GM12878 (cell line): ENCODE results near the gene CHMP4A.

ENCODE experiments used
- CBX3 ChIP-seq: fragments of 200-600 bp; sonication (generic); IDR thresholded peaks from 2 replicates; pipeline ENCODE4 v1.6.1; 2016; ENCODE audit warnings: low read depth, borderline replicate concordance
- FOS ChIP-seq: IDR thresholded peaks from 3 replicates; pipeline ENCODE4 v1.6.1; 2011; ENCODE audit warnings: borderline replicate concordance; ENCODE audit not compliant: insufficient read length; ENCODE audit errors: extremely low read depth
- TF ChIP-seq, protein P1 (sequence below), 3 experiments: IDR thresholded peaks in 2 of 3; conservative IDR thresholded peaks in 1 of 3; 2 replicates each; pipeline ENCODE4 v1.5.1; 2011; ENCODE audit warnings: low read depth in 3 of 3, low read length in 3 of 3, mild to moderate bottlenecking in 3 of 3, control low read depth in 2 of 3, moderate library complexity in 2 of 3, inconsistent platforms in 1 of 3, mixed read lengths in 1 of 3; ENCODE audit not compliant: control insufficient read depth in 2 of 3, insufficient read depth in 1 of 3; ENCODE audit errors: extremely low read depth in 1 of 3
- TF ChIP-seq, protein P2 (sequence below): fragments of 150-350 bp; IDR thresholded peaks from 2 replicates; pipeline ENCODE4 v1.6.1; 2016; ENCODE audit warnings: low read depth, low read length
- TF ChIP-seq, protein P3 (sequence below): fragments of 450-650 bp; IDR thresholded peaks from 2 replicates; pipeline ENCODE4 v1.6.1; 2014; ENCODE audit warnings: mild to moderate bottlenecking
- TF ChIP-seq, protein P4 (sequence below): fragments of 150-350 bp; IDR thresholded peaks from 2 replicates; pipeline ENCODE4 v1.6.1; 2014; ENCODE audit warnings: mild to moderate bottlenecking, low read depth, low read length
- TF ChIP-seq, protein P5 (sequence below): fragments of 450-650 bp; IDR thresholded peaks from 2 replicates; pipeline ENCODE4 v1.6.1; 2017; ENCODE audit warnings: mild to moderate bottlenecking

DNA sequence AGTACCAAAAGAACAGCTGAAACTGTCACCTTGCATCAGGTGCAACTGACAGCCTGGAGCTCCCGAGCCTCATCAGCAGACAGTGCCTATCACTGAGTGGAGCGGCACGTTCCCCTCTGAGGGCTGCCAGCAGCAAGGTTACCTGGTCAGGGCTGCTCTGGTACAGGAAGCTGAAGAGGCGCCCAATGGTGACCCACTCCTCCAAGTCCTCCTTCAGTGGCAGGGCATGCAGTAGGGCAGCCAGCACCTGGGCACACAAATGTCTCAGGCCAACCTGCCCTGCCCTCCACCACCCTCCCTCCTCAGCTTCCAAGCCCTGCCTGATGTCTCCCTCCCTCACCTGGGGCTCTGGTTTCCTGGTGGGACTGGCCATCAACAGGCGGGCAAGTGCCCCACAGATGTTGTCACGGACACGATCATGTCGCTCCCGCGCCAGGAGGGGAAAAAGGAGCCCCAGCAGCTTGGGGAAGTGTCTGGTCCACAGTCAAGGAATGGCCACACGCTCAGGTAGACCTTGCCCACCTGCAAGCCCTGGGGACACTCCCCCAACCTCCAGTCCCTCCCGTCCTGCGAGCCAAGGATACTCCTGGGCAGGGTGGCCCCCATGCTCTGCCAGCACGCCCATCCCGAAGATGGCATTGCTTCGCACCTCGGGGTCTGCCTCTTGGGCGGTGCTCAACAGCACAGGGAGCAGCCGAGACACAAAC lies 31.8 kb downstream of the CHMP4A start:
- TF ChIP-seq, protein P1, sequence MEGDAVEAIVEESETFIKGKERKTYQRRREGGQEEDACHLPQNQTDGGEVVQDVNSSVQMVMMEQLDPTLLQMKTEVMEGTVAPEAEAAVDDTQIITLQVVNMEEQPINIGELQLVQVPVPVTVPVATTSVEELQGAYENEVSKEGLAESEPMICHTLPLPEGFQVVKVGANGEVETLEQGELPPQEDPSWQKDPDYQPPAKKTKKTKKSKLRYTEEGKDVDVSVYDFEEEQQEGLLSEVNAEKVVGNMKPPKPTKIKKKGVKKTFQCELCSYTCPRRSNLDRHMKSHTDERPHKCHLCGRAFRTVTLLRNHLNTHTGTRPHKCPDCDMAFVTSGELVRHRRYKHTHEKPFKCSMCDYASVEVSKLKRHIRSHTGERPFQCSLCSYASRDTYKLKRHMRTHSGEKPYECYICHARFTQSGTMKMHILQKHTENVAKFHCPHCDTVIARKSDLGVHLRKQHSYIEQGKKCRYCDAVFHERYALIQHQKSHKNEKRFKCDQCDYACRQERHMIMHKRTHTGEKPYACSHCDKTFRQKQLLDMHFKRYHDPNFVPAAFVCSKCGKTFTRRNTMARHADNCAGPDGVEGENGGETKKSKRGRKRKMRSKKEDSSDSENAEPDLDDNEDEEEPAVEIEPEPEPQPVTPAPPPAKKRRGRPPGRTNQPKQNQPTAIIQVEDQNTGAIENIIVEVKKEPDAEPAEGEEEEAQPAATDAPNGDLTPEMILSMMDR (IDR thresholded peaks at IDR 0.05 in 2 of 3, conservative IDR thresholded peaks at IDR 0.05 in 1 of 3; ENCODE audit: control insufficient read depth in 2 of 3, extremely low read depth in 1 of 3, insufficient read depth in 1 of 3, low read depth in 3 of 3, low read length in 3 of 3), result no peak
- TF ChIP-seq, protein P2, sequence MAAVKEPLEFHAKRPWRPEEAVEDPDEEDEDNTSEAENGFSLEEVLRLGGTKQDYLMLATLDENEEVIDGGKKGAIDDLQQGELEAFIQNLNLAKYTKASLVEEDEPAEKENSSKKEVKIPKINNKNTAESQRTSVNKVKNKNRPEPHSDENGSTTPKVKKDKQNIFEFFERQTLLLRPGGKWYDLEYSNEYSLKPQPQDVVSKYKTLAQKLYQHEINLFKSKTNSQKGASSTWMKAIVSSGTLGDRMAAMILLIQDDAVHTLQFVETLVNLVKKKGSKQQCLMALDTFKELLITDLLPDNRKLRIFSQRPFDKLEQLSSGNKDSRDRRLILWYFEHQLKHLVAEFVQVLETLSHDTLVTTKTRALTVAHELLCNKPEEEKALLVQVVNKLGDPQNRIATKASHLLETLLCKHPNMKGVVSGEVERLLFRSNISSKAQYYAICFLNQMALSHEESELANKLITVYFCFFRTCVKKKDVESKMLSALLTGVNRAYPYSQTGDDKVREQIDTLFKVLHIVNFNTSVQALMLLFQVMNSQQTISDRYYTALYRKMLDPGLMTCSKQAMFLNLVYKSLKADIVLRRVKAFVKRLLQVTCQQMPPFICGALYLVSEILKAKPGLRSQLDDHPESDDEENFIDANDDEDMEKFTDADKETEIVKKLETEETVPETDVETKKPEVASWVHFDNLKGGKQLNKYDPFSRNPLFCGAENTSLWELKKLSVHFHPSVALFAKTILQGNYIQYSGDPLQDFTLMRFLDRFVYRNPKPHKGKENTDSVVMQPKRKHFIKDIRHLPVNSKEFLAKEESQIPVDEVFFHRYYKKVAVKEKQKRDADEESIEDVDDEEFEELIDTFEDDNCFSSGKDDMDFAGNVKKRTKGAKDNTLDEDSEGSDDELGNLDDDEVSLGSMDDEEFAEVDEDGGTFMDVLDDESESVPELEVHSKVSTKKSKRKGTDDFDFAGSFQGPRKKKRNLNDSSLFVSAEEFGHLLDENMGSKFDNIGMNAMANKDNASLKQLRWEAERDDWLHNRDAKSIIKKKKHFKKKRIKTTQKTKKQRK, result no peak
- TF ChIP-seq CBX3, result no peak
- TF ChIP-seq, protein P3, sequence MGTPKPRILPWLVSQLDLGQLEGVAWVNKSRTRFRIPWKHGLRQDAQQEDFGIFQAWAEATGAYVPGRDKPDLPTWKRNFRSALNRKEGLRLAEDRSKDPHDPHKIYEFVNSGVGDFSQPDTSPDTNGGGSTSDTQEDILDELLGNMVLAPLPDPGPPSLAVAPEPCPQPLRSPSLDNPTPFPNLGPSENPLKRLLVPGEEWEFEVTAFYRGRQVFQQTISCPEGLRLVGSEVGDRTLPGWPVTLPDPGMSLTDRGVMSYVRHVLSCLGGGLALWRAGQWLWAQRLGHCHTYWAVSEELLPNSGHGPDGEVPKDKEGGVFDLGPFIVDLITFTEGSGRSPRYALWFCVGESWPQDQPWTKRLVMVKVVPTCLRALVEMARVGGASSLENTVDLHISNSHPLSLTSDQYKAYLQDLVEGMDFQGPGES, result no peak
- TF ChIP-seq, protein P4, sequence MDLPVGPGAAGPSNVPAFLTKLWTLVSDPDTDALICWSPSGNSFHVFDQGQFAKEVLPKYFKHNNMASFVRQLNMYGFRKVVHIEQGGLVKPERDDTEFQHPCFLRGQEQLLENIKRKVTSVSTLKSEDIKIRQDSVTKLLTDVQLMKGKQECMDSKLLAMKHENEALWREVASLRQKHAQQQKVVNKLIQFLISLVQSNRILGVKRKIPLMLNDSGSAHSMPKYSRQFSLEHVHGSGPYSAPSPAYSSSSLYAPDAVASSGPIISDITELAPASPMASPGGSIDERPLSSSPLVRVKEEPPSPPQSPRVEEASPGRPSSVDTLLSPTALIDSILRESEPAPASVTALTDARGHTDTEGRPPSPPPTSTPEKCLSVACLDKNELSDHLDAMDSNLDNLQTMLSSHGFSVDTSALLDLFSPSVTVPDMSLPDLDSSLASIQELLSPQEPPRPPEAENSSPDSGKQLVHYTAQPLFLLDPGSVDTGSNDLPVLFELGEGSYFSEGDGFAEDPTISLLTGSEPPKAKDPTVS, result no peak
- TF ChIP-seq, protein P5, sequence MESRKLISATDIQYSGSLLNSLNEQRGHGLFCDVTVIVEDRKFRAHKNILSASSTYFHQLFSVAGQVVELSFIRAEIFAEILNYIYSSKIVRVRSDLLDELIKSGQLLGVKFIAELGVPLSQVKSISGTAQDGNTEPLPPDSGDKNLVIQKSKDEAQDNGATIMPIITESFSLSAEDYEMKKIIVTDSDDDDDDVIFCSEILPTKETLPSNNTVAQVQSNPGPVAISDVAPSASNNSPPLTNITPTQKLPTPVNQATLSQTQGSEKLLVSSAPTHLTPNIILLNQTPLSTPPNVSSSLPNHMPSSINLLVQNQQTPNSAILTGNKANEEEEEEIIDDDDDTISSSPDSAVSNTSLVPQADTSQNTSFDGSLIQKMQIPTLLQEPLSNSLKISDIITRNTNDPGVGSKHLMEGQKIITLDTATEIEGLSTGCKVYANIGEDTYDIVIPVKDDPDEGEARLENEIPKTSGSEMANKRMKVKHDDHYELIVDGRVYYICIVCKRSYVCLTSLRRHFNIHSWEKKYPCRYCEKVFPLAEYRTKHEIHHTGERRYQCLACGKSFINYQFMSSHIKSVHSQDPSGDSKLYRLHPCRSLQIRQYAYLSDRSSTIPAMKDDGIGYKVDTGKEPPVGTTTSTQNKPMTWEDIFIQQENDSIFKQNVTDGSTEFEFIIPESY, result no peak
- no peak for TF ChIP-seq FOS
